Adrenal gland (tissue), 12 donors: Measurements from ENCODE around the gene SLC27A5. TPM values are rescaled to one million over a fixed set of nuclear protein-coding genes. Genes with fewer than 3 reads are reported as not detected.

Source experiments
- DNase-seq, 7 donors: peaks; one replicate each; pipeline ENCODE4 v3.0.0-alpha.2; 2019 to 2020
- H3K27ac ChIP-seq, 5 donors: fragments of 200-600 bp; sonication (generic) in 4 of 5; 1 replicate in 3 of 5; 2 replicates in 2 of 5; pipeline versions ENCODE4 v1.5.1 to v1.8.0; 2016 to 2020; ENCODE audit warnings: mild to moderate bottlenecking in 1 of 5
- H3K27me3 ChIP-seq: fragments of 200-600 bp; 2 replicates; pipeline ENCODE4 v1.8.0; 2021
- H3K36me3 ChIP-seq, 2 donors: fragments of 200-600 bp; replicated peaks in 1 of 2; 1 replicate in 1 of 2; 2 replicates in 1 of 2; pipeline versions ENCODE4 v1.5.1 to v1.8.0; 2018 to 2022
- H3K4me1 ChIP-seq, 2 donors: fragments of 200-600 bp; replicated peaks in 1 of 2; 1 replicate in 1 of 2; 2 replicates in 1 of 2; pipeline versions ENCODE4 v1.5.1 to v1.8.0; 2018 to 2021
- H3K4me3 ChIP-seq, 4 donors: fragments of 200-600 bp; sonication (generic) in 3 of 4; one replicate each; pipeline ENCODE4 v1.5.1; 2016 to 2018
- H3K9me3 ChIP-seq, 3 donors: fragments of 200-600 bp; sonication (generic) in 1 of 3; replicated peaks in 1 of 3; 1 replicate in 2 of 3; 2 replicates in 1 of 3; pipeline versions ENCODE4 v1.5.1 to v1.8.0; 2016 to 2021
- POLR2A ChIP-seq, 2 donors: fragments of 450-650 bp; IDR thresholded peaks; one replicate each; pipeline ENCODE4 v1.6.1; 2017; ENCODE audit warnings: antibody characterized with exemption in 2 of 2, mild to moderate bottlenecking in 2 of 2, moderate library complexity in 1 of 2
- WGBS, 4 donors: extraction: QIAGEN DNeasy Blood & Tissue Kit in 2 of 4; methylation state at CpG; one replicate each; pipeline versions ENCODE4 v1.1.5 to v1.1.7; 2013 to 2017; 5-methylcytosine and 5-hydroxymethylcytosine counted together
- intact Hi-C, 2 donors: fragments of 100-400 bp; cut with DNase I; formaldehyde crosslinking; loops; one replicate each; pipeline versions ENCODE4 v1.14.1 to v1.15.0; 2022 to 2023
- polyA plus RNA-seq, 3 donors: library from polyadenylated mRNA; stranded (reverse); fragments of 200-250 nt in 2 of 3; fragments of 350-450 nt in 1 of 3; fragmentation: Illumina TruSeq in 1 of 3; extraction: RNeasy Lipid Tissue Mini Kit (QIAGEN cat#74804) in 1 of 3; gene quantifications; one replicate each; pipeline ENCODE4 v1.2.3, GENCODE V29; 2013 to 2014
- total RNA-seq, 9 donors: library from RNA; depleted of rRNA in 4 of 9; stranded (reverse); fragments of >200 nt in 4 of 9; fragments of 120-200 nt in 1 of 9; fragmentation: NEBNext Ultra II Directional in 1 of 9; extraction: Animal tissue kit (Norgen Biotek cat#: 25700) in 1 of 9; gene quantifications; one replicate each; pipeline versions ENCODE4 v1.1.0 to v1.2.4, GENCODE V29; 2013 to 2023
- TF ChIP-seq, protein P1 (sequence below), 6 experiments: fragments of 450-650 bp in 4 of 6; fragments of 200-600 bp in 2 of 6; sonication (generic) in 1 of 6; IDR thresholded peaks; 1 replicate in 5 of 6; 2 replicates in 1 of 6; pipeline versions ENCODE4 v1.5.1 to v1.8.0; 2016 to 2021; ENCODE audit warnings: antibody characterized with exemption in 6 of 6, mild to moderate bottlenecking in 2 of 6, moderate library complexity in 1 of 6
- donor health status: healthy with polysubstance abuse.
- donor health status: Bipolar disorder and iron deficiency.
- donor health status: DM: yes; HTN: yes; CAD: no.
- donor health status: DM: no; HTN: no; CAD: no.
- donor health status: DM: no; HTN: no; CAD: no.
- donor health status: DM: yes; HTN: yes; CAD: no.

The SLC27A5 gene
- total and polyA plus RNA-seq, 12 donors = 3.8 to 18.3 (median 9.1) TPM

DNA sequence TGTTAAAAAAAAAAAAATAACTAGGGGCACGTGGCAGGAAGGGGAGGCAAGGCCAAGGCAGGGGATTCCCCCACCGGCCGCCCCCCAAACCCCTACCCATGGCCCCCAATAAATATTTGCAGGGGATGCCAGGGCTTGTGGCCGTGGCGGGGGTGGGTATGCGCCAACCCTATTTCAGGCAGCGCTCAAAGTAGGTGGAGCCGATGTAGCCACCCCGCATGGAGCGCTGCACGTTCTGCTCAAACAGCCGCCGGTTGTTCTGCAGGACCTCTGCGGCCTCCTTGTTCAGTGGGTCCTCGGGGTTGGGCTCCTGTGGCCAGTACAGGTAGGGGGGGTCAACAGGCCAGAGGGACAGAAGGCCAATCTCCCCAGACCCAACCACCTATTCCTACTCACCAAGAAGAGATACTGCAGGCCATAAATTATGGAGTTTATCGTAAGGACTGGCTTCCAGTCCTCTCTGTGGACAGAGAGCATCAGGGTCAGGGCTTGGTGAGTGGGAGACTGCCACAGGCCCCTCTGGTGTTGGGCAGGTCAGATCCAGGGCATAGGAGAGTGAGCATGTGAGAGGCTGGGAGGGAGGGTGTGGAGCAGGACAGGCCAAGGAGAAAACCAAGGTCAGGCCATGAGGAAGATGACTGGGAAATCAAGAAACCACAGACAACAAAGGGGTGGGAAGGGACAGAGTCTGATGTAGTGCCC, 44.3 kb upstream of the SLC27A5 start:
- no peak for TF ChIP-seq POLR2A (IDR thresholded peaks at IDR 0.05)
- TF ChIP-seq, protein P1, sequence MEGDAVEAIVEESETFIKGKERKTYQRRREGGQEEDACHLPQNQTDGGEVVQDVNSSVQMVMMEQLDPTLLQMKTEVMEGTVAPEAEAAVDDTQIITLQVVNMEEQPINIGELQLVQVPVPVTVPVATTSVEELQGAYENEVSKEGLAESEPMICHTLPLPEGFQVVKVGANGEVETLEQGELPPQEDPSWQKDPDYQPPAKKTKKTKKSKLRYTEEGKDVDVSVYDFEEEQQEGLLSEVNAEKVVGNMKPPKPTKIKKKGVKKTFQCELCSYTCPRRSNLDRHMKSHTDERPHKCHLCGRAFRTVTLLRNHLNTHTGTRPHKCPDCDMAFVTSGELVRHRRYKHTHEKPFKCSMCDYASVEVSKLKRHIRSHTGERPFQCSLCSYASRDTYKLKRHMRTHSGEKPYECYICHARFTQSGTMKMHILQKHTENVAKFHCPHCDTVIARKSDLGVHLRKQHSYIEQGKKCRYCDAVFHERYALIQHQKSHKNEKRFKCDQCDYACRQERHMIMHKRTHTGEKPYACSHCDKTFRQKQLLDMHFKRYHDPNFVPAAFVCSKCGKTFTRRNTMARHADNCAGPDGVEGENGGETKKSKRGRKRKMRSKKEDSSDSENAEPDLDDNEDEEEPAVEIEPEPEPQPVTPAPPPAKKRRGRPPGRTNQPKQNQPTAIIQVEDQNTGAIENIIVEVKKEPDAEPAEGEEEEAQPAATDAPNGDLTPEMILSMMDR (IDR thresholded peaks at IDR 0.05) = no peak
- intact Hi-C loops = no loop called here
- 45 to 79% (median 75%) methylated on average over 6 to 16 of the region's 16 CpGs for WGBS, 4 donors
- no peaks in the 10 kb centered on the region for H3K9me3 ChIP-seq
- peak in 4 of 7 donors; percentile 42 to 59 (median 44) for DNase-seq
- peaks cover 0 to 39% of the 10 kb centered on the region in 2 donors for H3K36me3 ChIP-seq
- peaks cover 33 to 52% of the 10 kb centered on the region in 2 donors for H3K4me1 ChIP-seq
- no peak overlapping the region for H3K4me3 ChIP-seq
- peak overlapping the region in 3 of 5 donors; percentile 85 to 100 (median 100) for H3K27ac ChIP-seq
- no peaks in the 10 kb centered on the region for H3K27me3 ChIP-seq

DNA sequence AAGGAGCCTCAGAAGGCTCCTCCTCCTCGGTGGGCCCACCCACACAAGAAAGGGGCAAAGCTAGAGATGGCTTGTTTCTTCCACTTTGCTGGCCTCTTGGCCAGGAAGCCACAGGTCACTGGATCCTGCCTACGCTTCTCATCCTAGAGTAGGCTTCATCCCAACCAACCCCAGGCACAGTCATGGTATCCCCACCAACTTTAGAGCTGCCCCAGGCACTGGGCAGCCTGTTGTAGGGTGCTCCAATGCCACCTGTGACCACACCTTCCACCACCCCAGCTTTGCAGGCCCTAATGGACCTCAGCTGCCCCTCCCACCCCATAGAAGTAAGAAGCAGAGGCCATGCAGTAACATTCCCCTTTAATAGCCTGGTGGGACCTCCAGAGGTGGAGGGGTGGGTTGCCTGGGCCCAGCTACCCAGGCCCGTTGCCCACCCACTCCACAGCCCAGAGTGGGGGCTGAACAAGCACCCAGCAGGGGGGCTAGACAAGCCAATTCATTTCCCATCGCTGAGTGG, 43.6 kb upstream of the SLC27A5 start:
- Histone ChIP-seq H3K4me3 (peak overlapping the region in 2 of 4 donors; percentile 58 to 74), H3K36me3 (peaks cover 0 to 45% of the 10 kb centered on the region in 2 donors), H3K9me3 (no peaks in the 10 kb centered on the region), H3K27ac (peak overlapping the region; percentile 83 to 100 (median 96)), H3K27me3 (no peaks in the 10 kb centered on the region), H3K4me1 (peaks cover 33 to 47% of the 10 kb centered on the region in 2 donors)
- peak in 1 of 7 donors; percentile 31 for DNase-seq
- 0 to 43% (median 41%) methylated on average over 2 to 4 of the region's 4 CpGs for WGBS, 4 donors
- intact Hi-C loops = no loop called here
- TF ChIP-seq POLR2A (IDR thresholded peaks at IDR 0.05) = no peak
- TF ChIP-seq, protein P1 (IDR thresholded peaks at IDR 0.05) = no peak

DNA sequence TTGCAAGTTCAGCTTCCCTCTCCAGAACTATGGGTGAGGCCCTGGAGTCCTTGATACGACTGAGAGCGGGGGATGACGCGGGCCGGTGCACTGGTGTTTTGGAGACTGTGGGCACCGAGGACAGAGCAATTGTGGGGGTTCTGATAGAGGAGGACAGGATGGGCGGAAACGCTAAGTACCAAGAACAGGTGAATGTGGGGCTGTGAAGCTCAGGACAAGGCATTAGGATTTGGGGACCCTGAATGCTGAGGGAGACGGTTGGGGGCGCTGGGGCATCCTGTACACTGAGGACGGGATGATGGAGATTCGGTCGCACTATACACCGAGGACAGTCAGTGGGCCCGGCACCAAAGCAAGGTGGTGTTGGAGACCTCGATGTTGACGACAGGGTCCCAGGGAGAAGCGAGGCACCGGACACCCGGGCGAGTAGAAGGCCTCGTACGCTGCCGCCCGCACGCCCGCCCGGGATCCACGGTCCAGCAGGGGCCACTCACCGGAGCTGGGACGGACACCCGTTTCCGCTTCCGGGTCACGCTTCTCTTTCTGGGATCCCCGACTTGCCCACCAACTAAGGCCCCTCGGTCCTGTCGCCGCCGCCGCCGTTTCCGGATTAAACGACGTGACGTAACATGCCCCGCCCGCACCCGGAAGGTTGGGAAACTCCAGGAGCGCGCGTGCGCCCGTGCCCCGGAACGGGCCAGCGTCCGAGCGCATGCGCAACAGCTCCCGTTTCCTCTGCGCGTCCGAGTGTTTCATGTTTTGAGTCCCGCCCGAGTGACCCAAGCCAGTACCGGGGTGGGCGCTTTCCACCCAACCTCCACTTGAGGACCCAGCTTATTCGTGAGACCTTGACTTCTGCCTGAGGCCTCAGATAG, 42.9 kb upstream of the SLC27A5 start, which contains the start of gene CHMP2A:
Gene CHMP2A, minus strand, starts transcription at position 612 of the 875 bp plus-strand sequence. CDS start 893 bp downstream, outside the sequence.
- peak within 1 kb of the TSS; percentile 42 to 74 (median 65) for H3K4me3 ChIP-seq
- H3K36me3 ChIP-seq = peaks cover 0 to 52% of the 10 kb centered on the region in 2 donors
- TF ChIP-seq POLR2A (IDR thresholded peaks at IDR 0.05) = peak; percentile 21 to 60
- TF ChIP-seq, protein P1 (IDR thresholded peaks at IDR 0.05) = no peak
- H3K27me3 ChIP-seq = no peaks in the 10 kb centered on the region
- H3K4me1 ChIP-seq = peaks cover 30 to 40% of the 10 kb centered on the region in 2 donors
- peak within 1 kb of the TSS; percentile 83 to 100 (median 96) for H3K27ac ChIP-seq
- intact Hi-C loops = no loop called here
- DNase-seq = peak; percentile 97 to 99 (median 98)
- no peaks in the 10 kb centered on the region for H3K9me3 ChIP-seq
- WGBS, 4 donors = 0 to 2% (median 1%) methylated on average over 22 to 69 of the region's 69 CpGs
